HepG2 (cell line): ENCODE results near the gene TFF2. TPM values are rescaled to one million over a fixed set of nuclear protein-coding genes. Genes with fewer than 3 reads are reported as not detected.

Source experiments
- ATAC-seq: fragments of 200-7000 bp; cut with Tn5 transposase; 3 replicates; pipeline ENCODE4 v1.9.1; 2020; ENCODE audit warnings: mild to moderate bottlenecking, moderate library complexity
- BruUV-seq: library from RNA; stranded (reverse); fragments of 400-500 nt; replicated peaks from 2 replicates; lab custom pipeline; 2021; lab: Mats Ljungman, UMichigan
- CTCF ChIA-PET: fragments of 300-600 bp; formaldehyde crosslinking; extraction: SDS; loops from one replicate; lab custom pipeline; 2021; ENCODE audit warnings: low total read pairs, inconsistent platforms, low intra/inter-chr PET ratio; lab: Yijun Ruan, JAX
- POLR2A ChIA-PET: fragments of 350-600 bp; sonication (Branson Sonifier 250); formaldehyde crosslinking; loops from one replicate; lab custom pipeline; 2020; ENCODE audit warnings: antibody characterized with exemption, inconsistent platforms; lab: Yijun Ruan, JAX
- DNase-seq: peaks from one replicate; pipeline ENCODE4 v3.0.0-alpha.2; 2015; ENCODE audit warnings: low spot score
- FAIRE-seq: peaks from 3 replicates; lab custom pipeline; 2011; peaks lifted over from hg19 to GRCh38; lab: Jason Lieb, UNC
- H2AFZ ChIP-seq: one replicate; pipeline ENCODE4 v1.6.1; 2011; ENCODE audit warnings: low read length, inconsistent platforms
- H3K27ac ChIP-seq: fragments of 300-600 bp; 3 replicates; pipeline ENCODE4 v1.8.0; 2011; ENCODE audit warnings: mixed run types, mild to moderate bottlenecking, mixed read lengths, low read length, inconsistent platforms; ENCODE audit not compliant: insufficient read depth; ENCODE audit errors: extremely low read length
- H3K27me3 ChIP-seq, 2 experiments: fragments of 200-600 bp in 1 of 2; 2 replicates in 1 of 2; 3 replicates in 1 of 2; pipeline versions ENCODE4 v1.6.0 to v1.8.0; 2011; ENCODE audit warnings: low read length in 2 of 2, mild to moderate bottlenecking in 2 of 2, moderate library complexity in 2 of 2, inconsistent platforms in 1 of 2; ENCODE audit not compliant: insufficient read depth in 2 of 2, control insufficient read depth in 1 of 2
- H3K36me3 ChIP-seq, 2 experiments: fragments of 200-600 bp in 1 of 2; replicated peaks in 1 of 2; 2 replicates in 1 of 2; 3 replicates in 1 of 2; pipeline versions ENCODE4 v1.5.1 to v1.8.0; 2011; ENCODE audit warnings: low read length in 2 of 2, inconsistent platforms in 1 of 2; ENCODE audit not compliant: insufficient read depth in 2 of 2, control insufficient read depth in 1 of 2
- H3K4me1 ChIP-seq: 2 replicates; pipeline ENCODE4 v1.5.1; 2012; ENCODE audit warnings: low read length, inconsistent platforms; ENCODE audit not compliant: insufficient read depth
- H3K4me2 ChIP-seq: 2 replicates; pipeline ENCODE4 v1.6.0; 2011; ENCODE audit warnings: low read depth, low read length, inconsistent platforms
- H3K4me3 ChIP-seq, 3 experiments: fragments of 200-600 bp in 1 of 3; sonication (generic), shearing (Covaris generic) in 1 of 3; replicated peaks in 1 of 3; 2 replicates each; pipeline ENCODE4 v1.5.1; 2011 to 2016; ENCODE audit warnings: low read length in 3 of 3, inconsistent platforms in 2 of 3, low read depth in 2 of 3, mild to moderate bottlenecking in 2 of 3, control low read depth in 1 of 3, mixed read lengths in 1 of 3; ENCODE audit not compliant: insufficient read depth in 1 of 3
- H3K79me2 ChIP-seq: one replicate; pipeline ENCODE4 v1.6.1; 2011; ENCODE audit warnings: low read length, inconsistent platforms; ENCODE audit not compliant: insufficient read depth
- H3K9ac ChIP-seq: 2 replicates; pipeline ENCODE4 v1.6.0; 2011; ENCODE audit warnings: mild to moderate bottlenecking, low read depth, low read length, inconsistent platforms; ENCODE audit not compliant: insufficient read depth
- H3K9me3 ChIP-seq: 2 replicates; pipeline ENCODE4 v1.5.1; 2012; ENCODE audit warnings: mild to moderate bottlenecking, low read length
- H4K20me1 ChIP-seq: 2 replicates; pipeline ENCODE4 v1.6.0; 2011; ENCODE audit warnings: inconsistent platforms, mild to moderate bottlenecking, low read length, moderate library complexity; ENCODE audit not compliant: insufficient read depth
- GATAD2A ChIP-seq: IDR thresholded peaks from 2 replicates; pipeline ENCODE4 v1.6.1; 2016
- KLF15 ChIP-seq: sonication (generic); formaldehyde crosslinking; IDR thresholded peaks from 2 replicates; pipeline ENCODE4 v1.8.1; 2023; ENCODE audit warnings: borderline replicate concordance, mild to moderate bottlenecking, inconsistent platforms, missing genetic modification reagents, mixed read lengths
- RARA ChIP-seq: IDR thresholded peaks from 2 replicates; pipeline ENCODE4 v1.6.1; 2016; ENCODE audit warnings: missing genetic modification reagents, missing compliant biosample characterization
- RBAK ChIP-seq: sonication (generic); formaldehyde crosslinking; IDR thresholded peaks from 2 replicates; pipeline ENCODE4 v1.5.1; 2020; ENCODE audit warnings: mild to moderate bottlenecking, missing genetic modification reagents
- RBM22 ChIP-seq: fragments of 200-400 bp; formaldehyde crosslinking; optimal IDR thresholded peaks from 2 replicates; pipeline ENCODE3; 2017; ENCODE audit warnings: mild to moderate bottlenecking, low read length, moderate library complexity
- SMAD1 ChIP-seq: sonication (generic); formaldehyde crosslinking; IDR thresholded peaks from 2 replicates; pipeline ENCODE4 v1.4.0; 2020; ENCODE audit warnings: missing genetic modification reagents, low read depth, mild to moderate bottlenecking, borderline replicate concordance
- SP1 ChIP-seq, 2 experiments: fragments of 450-650 bp in 1 of 2; sonication (generic) in 1 of 2; formaldehyde crosslinking in 1 of 2; IDR thresholded peaks; 2 replicates each; pipeline versions ENCODE4 v1.4.0 to v1.6.1; 2016 to 2020; ENCODE audit warnings: missing genetic modification reagents in 1 of 2
- SP4 ChIP-seq: sonication (generic); formaldehyde crosslinking; IDR thresholded peaks from 2 replicates; pipeline ENCODE4 v1.8.1; 2023; ENCODE audit warnings: mild to moderate bottlenecking, missing genetic modification reagents
- STAG1 ChIP-seq: sonication (generic); formaldehyde crosslinking; IDR thresholded peaks from 2 replicates; pipeline ENCODE4 v1.4.0; 2020; ENCODE audit warnings: missing genetic modification reagents
- TAF1 ChIP-seq: sonication (generic); formaldehyde crosslinking; IDR thresholded peaks from 2 replicates; pipeline ENCODE4 v1.4.0; 2020; ENCODE audit warnings: missing genetic modification reagents
- TAF15 ChIP-seq: fragments of 200-400 bp; formaldehyde crosslinking; IDR thresholded peaks from one replicate; pipeline ENCODE4 v1.6.1; 2018; ENCODE audit warnings: mild to moderate bottlenecking, low read depth, low read length; ENCODE audit not compliant: poor library complexity, severe bottlenecking
- TFE3 ChIP-seq: IDR thresholded peaks from 2 replicates; pipeline ENCODE4 v1.6.1; 2016
- ZKSCAN1 ChIP-seq: fragments of 150-350 bp; IDR thresholded peaks from 2 replicates; pipeline ENCODE4 v1.6.1; 2014; ENCODE audit warnings: low read length
- ZNF704 ChIP-seq: sonication (generic); formaldehyde crosslinking; IDR thresholded peaks from 2 replicates; pipeline ENCODE4 v1.8.1; 2023; ENCODE audit warnings: mild to moderate bottlenecking, inconsistent platforms, moderate library complexity, missing genetic modification reagents, borderline replicate concordance
- ZNF709 ChIP-seq: sonication (generic); formaldehyde crosslinking; IDR thresholded peaks from 2 replicates; pipeline ENCODE4 v1.5.0; 2020; ENCODE audit warnings: mild to moderate bottlenecking, missing genetic modification reagents
- ZSCAN25 ChIP-seq: sonication (generic); formaldehyde crosslinking; IDR thresholded peaks from 2 replicates; pipeline ENCODE4 v1.8.0; 2022; ENCODE audit warnings: mild to moderate bottlenecking, missing genetic modification reagents
- WGBS: methylation state at CpG from one replicate; pipeline ENCODE4 v1.1.6; 2017; ENCODE audit warnings: low lambda C conversion rate; 5-methylcytosine and 5-hydroxymethylcytosine counted together
- in situ Hi-C: cut with HindIII; loops from 2 replicates; pipeline ENCODE4 v1.10.0; 2017; ENCODE audit warnings: low pct_unique_long_range_greater_than_20kb; ENCODE audit not compliant: extremely low pct_ligation_motif_present
- intact Hi-C: fragments of 100-400 bp; cut with micrococcal nuclease; formaldehyde crosslinking; loops from one replicate; pipeline ENCODE4 v1.10.0; 2022; ENCODE audit not compliant: unreplicated experiment
- polyA plus RNA-seq, 8 experiments: library from polyadenylated mRNA; depleted of rRNA in 3 of 8; stranded (reverse) in 7 of 8; unstranded in 1 of 8; fragments of >200 nt; fragmentation: Illumina TruSeq in 4 of 8; extraction: Trizol in 4 of 8; gene quantifications; 2 replicates each; pipeline versions ENCODE4 v1.2.1 to v1.2.3, GENCODE V29; 2011 to 2016; ENCODE audit warnings: low read depth in 4 of 8, missing spikeins in 1 of 8, mixed read lengths in 1 of 8; ENCODE audit not compliant: insufficient read depth in 1 of 8
- total RNA-seq, 5 experiments: library from RNA; depleted of rRNA; stranded (reverse); fragments of >200 nt; fragmentation: Illumina TruSeq; extraction: Trizol; gene quantifications; 2 replicates each; pipeline ENCODE4 v1.2.3, GENCODE V29; 2016; ENCODE audit warnings: low read depth in 1 of 5

Gene TFF2
- total and polyA plus RNA-seq, 2 of the 13 experiments (the other 11 are each of a cell fraction or from before 2014, with no cell fraction given): 1.5 TPM; not detected in 1

DNA sequence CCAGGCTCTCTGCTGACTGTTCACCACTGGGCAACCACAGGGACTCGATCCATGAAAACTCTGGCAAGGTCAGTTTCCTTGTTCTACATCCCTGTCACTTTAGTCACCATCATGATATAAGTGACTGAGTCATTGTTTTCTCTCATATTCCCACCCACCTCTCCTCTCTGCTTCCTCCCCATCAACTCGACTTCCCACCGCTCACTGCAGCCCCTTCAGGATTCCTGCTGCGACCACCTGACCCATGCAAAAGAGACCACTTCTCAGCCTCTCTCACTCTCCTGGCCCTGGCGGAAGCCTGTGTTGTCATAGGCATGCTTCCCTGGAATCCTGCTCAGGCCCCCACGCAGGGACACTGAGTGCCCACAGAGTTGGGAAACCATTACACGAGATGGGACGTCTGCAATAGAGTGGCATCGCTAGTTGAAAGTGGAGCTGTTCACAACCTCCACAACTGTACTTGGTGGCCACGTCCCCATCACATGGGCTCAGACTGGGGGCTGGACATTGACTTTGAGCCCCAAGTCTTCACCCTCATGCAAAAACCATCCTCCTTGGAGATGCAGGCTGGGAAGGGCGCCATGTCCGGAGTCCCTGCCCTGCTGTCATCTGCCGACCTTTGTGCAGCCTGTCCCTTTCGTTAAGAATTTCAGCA lies 1.8 kb upstream of the TFF2 start (continued):
- TF ChIP-seq ZNF709 (CRISPR knock-in tag) (no peak), SP4 (no peak), RBAK (CRISPR knock-in tag) (no peak), RBM22 (no peak), RARA (no peak)

GRCh38 chr21:42351626-42352440 lies 1.0 kb upstream of the TFF2 start:
- ATAC-seq: no peak
- intact Hi-C loops (no loop called here), in situ Hi-C loops (no loop called here)
- H4K20me1 ChIP-seq: no peaks in the 10 kb centered on the region
- H3K9me3 ChIP-seq: no peaks in the 10 kb centered on the region; the same call in 1 of the 2 replicates
- H2AFZ ChIP-seq: no peak overlapping the region
- H3K4me3 ChIP-seq: no peak overlapping the region
- H3K27ac ChIP-seq: no peak overlapping the region
- POLR2A ChIA-PET: no interaction called here
- 39% methylated on average over 11 of the region's 11 CpGs for WGBS
- TF ChIP-seq TAF15 (no peak), TFE3 (CRISPR knock-in tag) (no peak), KLF15 (CRISPR knock-in tag) (no peak), SP1 (IDR thresholded peaks at IDR 0.05) (no peak), SP1 (CRISPR knock-in tag; IDR thresholded peaks at IDR 0.05) (no peak), ZKSCAN1 (no peak), ZNF704 (CRISPR knock-in tag) (no peak), SMAD1 (CRISPR knock-in tag) (no peak), ZSCAN25 (CRISPR knock-in tag) (no peak), STAG1 (CRISPR knock-in tag) (no peak), TAF1 (CRISPR knock-in tag) (no peak), GATAD2A (CRISPR knock-in tag) (no peak)
- DNase-seq: no peak
- H3K4me2 ChIP-seq: no peak overlapping the region
- no peaks in the 10 kb centered on the region for H3K36me3 ChIP-seq
- no peaks in the 10 kb centered on the region for H3K79me2 ChIP-seq
- BruUV-seq: no TSS peak
- CTCF ChIA-PET: no interaction called here
- peaks cover 0 to 16% of the 10 kb centered on the region in 2 experiments; a peak in 2 of 5 replicates for H3K27me3 ChIP-seq
- peaks cover 20% of the 10 kb centered on the region for H3K4me1 ChIP-seq
- H3K9ac ChIP-seq: no peak overlapping the region
- FAIRE-seq: no peak
